Measurements from ENCODE around the gene CCDC68. TPM values are rescaled to one million over a fixed set of nuclear protein-coding genes. Genes with fewer than 3 reads are reported as not detected.

The CCDC68 gene
- polyA plus RNA-seq, 4 donors = 3.2 to 12.0 (median 9.2) TPM

GRCh38 chr18:54926593-54927325 lies 32.5 kb downstream of the CCDC68 start:
- DNase-seq (ENCODE audit: low read depth in 4 of 4, low spot score in 3 of 4) = no peak

- no peak for DNase-seq (ENCODE audit: low read depth in 4 of 4, low spot score in 3 of 4)
Observed at GRCh38 chr18:54924948-54925347, 34.3 kb downstream of the CCDC68 start.

GRCh38 chr18:54923339-54923956 lies 35.8 kb downstream of the CCDC68 start:
- no peak for DNase-seq (ENCODE audit: low read depth in 4 of 4, low spot score in 3 of 4)

GRCh38 chr18:54919412-54919811 lies 39.8 kb downstream of the CCDC68 start:
- DNase-seq (ENCODE audit: low read depth in 4 of 4, low spot score in 3 of 4) = no peak

GRCh38 chr18:54918060-54918459 lies 41.2 kb downstream of the CCDC68 start:
- DNase-seq (ENCODE audit: low read depth in 4 of 4, low spot score in 3 of 4) = no peak

GRCh38 chr18:54916507-54916906 lies 42.8 kb downstream of the CCDC68 start:
- DNase-seq (ENCODE audit: low read depth in 4 of 4, low spot score in 3 of 4) = no peak

GRCh38 chr18:54914816-54915215 lies 44.4 kb downstream of the CCDC68 start:
- no peak for DNase-seq (ENCODE audit: low read depth in 4 of 4, low spot score in 3 of 4)

- no peak for DNase-seq (ENCODE audit: low read depth in 4 of 4, low spot score in 3 of 4)
Observed at GRCh38 chr18:54911551-54911950, 47.7 kb downstream of the CCDC68 start.

- no peak for DNase-seq (ENCODE audit: low read depth in 4 of 4, low spot score in 3 of 4)
Observed at GRCh38 chr18:54910161-54910919, 48.9 kb downstream of the CCDC68 start.

- no peak for DNase-seq (ENCODE audit: low read depth in 4 of 4, low spot score in 3 of 4)
Observed at GRCh38 chr18:54909538-54909937, 49.7 kb downstream of the CCDC68 start.

GRCh38 chr18:54906331-54907185 lies 52.7 kb downstream of the CCDC68 start:
- no peak for DNase-seq (ENCODE audit: low read depth in 4 of 4, low spot score in 3 of 4)

- no peak for DNase-seq (ENCODE audit: low read depth in 4 of 4, low spot score in 3 of 4)
Observed at GRCh38 chr18:54905629-54906028, 53.6 kb downstream of the CCDC68 start.

- DNase-seq (ENCODE audit: low read depth in 4 of 4, low spot score in 3 of 4) = no peak
Observed at GRCh38 chr18:54904581-54904980, 54.7 kb downstream of the CCDC68 start.

GRCh38 chr18:54900290-54900689 lies 59.0 kb downstream of the CCDC68 start:
- no peak for DNase-seq (ENCODE audit: low read depth in 4 of 4, low spot score in 3 of 4)

- DNase-seq (ENCODE audit: low read depth in 4 of 4, low spot score in 3 of 4) = no peak
Observed at GRCh38 chr18:54899500-54899899, 59.8 kb downstream of the CCDC68 start.

GRCh38 chr18:54888933-54889332 lies 70.3 kb downstream of the CCDC68 start:
- no peak for DNase-seq (ENCODE audit: low read depth in 4 of 4, low spot score in 3 of 4)

- no peak for DNase-seq (ENCODE audit: low read depth in 4 of 4, low spot score in 3 of 4)
Observed at GRCh38 chr18:54888378-54888777, 70.9 kb downstream of the CCDC68 start.

GRCh38 chr18:54883816-54884604 lies 75.3 kb downstream of the CCDC68 start:
- DNase-seq (ENCODE audit: low read depth in 4 of 4, low spot score in 3 of 4) = no peak

- no peak for DNase-seq (ENCODE audit: low read depth in 4 of 4, low spot score in 3 of 4)
Observed at GRCh38 chr18:54882318-54882717, 76.9 kb downstream of the CCDC68 start.

GRCh38 chr18:54881229-54881768 lies 78.0 kb downstream of the CCDC68 start:
- no peak for DNase-seq (ENCODE audit: low read depth in 4 of 4, low spot score in 3 of 4)

Data from left renal pelvis (tissue), 4 donors.